ENCODE measurements around the gene C19orf33.

C19orf33 gene

GRCh38 chr19:38268539-38268938 lies 35.5 kb upstream of the C19orf33 start:
- DNase-seq (ENCODE audit: low read depth in 1 of 2, low spot score in 1 of 2): no peak
- no peak for TF ChIP-seq CTCF (IDR thresholded peaks at IDR 0.05; ENCODE audit: insufficient read depth, low read length)
- H3K4me3 ChIP-seq (replicated peaks; ENCODE audit: insufficient read depth, low read length): no peak overlapping the region
- no peak overlapping the region for H3K27ac ChIP-seq (replicated peaks)
- H3K27me3 ChIP-seq (ENCODE audit: insufficient read depth, poor library complexity, severe bottlenecking): peaks cover 14% of the 10 kb centered on the region

- TF ChIP-seq CTCF (IDR thresholded peaks at IDR 0.05; ENCODE audit: insufficient read depth, low read length): no peak
- TF ChIP-seq SPI1 (IDR thresholded peaks at IDR 0.05; ENCODE audit: borderline replicate concordance, low read depth): no peak
- H3K4me3 ChIP-seq (replicated peaks; ENCODE audit: insufficient read depth, low read length): no peak overlapping the region
- no peak overlapping the region for H3K27ac ChIP-seq (replicated peaks)
- H3K27me3 ChIP-seq (ENCODE audit: insufficient read depth, poor library complexity, severe bottlenecking): peaks cover 3% of the 10 kb centered on the region
- DNase-seq (ENCODE audit: low read depth in 1 of 2, low spot score in 1 of 2): no peak
Measured at GRCh38 chr19:38270587-38271167, 33.4 kb upstream of the C19orf33 start.

GRCh38 chr19:38273499-38273898 lies 30.6 kb upstream of the C19orf33 start:
- TF ChIP-seq POLR2AphosphoS5 (IDR thresholded peaks at IDR 0.05; ENCODE audit: low read depth) (no peak), SPI1 (IDR thresholded peaks at IDR 0.05; ENCODE audit: borderline replicate concordance, low read depth) (no peak)
- DNase-seq (ENCODE audit: low read depth in 1 of 2, low spot score in 1 of 2): no peak

GRCh38 chr19:38274739-38275138 lies 29.3 kb upstream of the C19orf33 start:
- H3K27me3 ChIP-seq (ENCODE audit: insufficient read depth, poor library complexity, severe bottlenecking): no peaks in the 10 kb centered on the region
- DNase-seq (ENCODE audit: low read depth in 1 of 2, low spot score in 1 of 2): no peak
- no peak overlapping the region for H3K27ac ChIP-seq (replicated peaks)
- TF ChIP-seq POLR2AphosphoS5 (IDR thresholded peaks at IDR 0.05; ENCODE audit: low read depth): no peak
- TF ChIP-seq CTCF (IDR thresholded peaks at IDR 0.05; ENCODE audit: insufficient read depth, low read length): no peak
- no peak for TF ChIP-seq GABPA (IDR thresholded peaks at IDR 0.05; ENCODE audit: low read depth)
- TF ChIP-seq REST (IDR thresholded peaks at IDR 0.05; ENCODE audit: insufficient replicate concordance, low read depth): no peak
- TF ChIP-seq SPI1 (IDR thresholded peaks at IDR 0.05; ENCODE audit: borderline replicate concordance, low read depth): no peak
- no peak overlapping the region for H3K4me3 ChIP-seq (replicated peaks; ENCODE audit: insufficient read depth, low read length)

More at GRCh38 chr19:38273499-38273898, 30.6 kb upstream of the C19orf33 start:
- Histone ChIP-seq H3K4me3 (replicated peaks; ENCODE audit: insufficient read depth, low read length) (no peak overlapping the region), H3K27ac (replicated peaks) (no peak overlapping the region), H3K27me3 (ENCODE audit: insufficient read depth, poor library complexity, severe bottlenecking) (no peaks in the 10 kb centered on the region)

GRCh38 chr19:38276942-38277517 lies 27.0 kb upstream of the C19orf33 start:
- no peak overlapping the region for H3K27ac ChIP-seq (replicated peaks)
- no peak for TF ChIP-seq POLR2AphosphoS5 (IDR thresholded peaks at IDR 0.05; ENCODE audit: low read depth)
- TF ChIP-seq SPI1 (IDR thresholded peaks at IDR 0.05; ENCODE audit: borderline replicate concordance, low read depth): no peak
- no peak for TF ChIP-seq CTCF (IDR thresholded peaks at IDR 0.05; ENCODE audit: insufficient read depth, low read length)
- TF ChIP-seq GABPA (IDR thresholded peaks at IDR 0.05; ENCODE audit: low read depth): no peak
- no peak for TF ChIP-seq REST (IDR thresholded peaks at IDR 0.05; ENCODE audit: insufficient replicate concordance, low read depth)
- no peak for DNase-seq (ENCODE audit: low read depth in 1 of 2, low spot score in 1 of 2)
- peaks cover 4% of the 10 kb centered on the region for H3K27me3 ChIP-seq (ENCODE audit: insufficient read depth, poor library complexity, severe bottlenecking)
- no peak overlapping the region for H3K4me3 ChIP-seq (replicated peaks; ENCODE audit: insufficient read depth, low read length)
